ENCODE data around the gene SYT1. TPM values are rescaled to one million over a fixed set of nuclear protein-coding genes. Genes with fewer than 3 reads are reported as not detected.

The SYT1 gene
- total RNA-seq, 3 donors from 2014 or later (not counting 1 experiment from before 2014, with no cell fraction given) = not detected

- no peak overlapping the region for H3K27ac ChIP-seq (ENCODE audit: low read length)
- no peaks in the 10 kb centered on the region for H3K27me3 ChIP-seq (ENCODE audit: control insufficient read depth, insufficient read depth, low read length)
- H3K27ac Mint-ChIP-seq = no peak overlapping the region
- peaks cover 7 to 9% of the 10 kb centered on the region in 2 donors for H3K9me3 Mint-ChIP-seq
- no peak overlapping the region for H3K4me3 ChIP-seq (ENCODE audit: low read length)
- no peaks in the 10 kb centered on the region for H3K27me3 Mint-ChIP-seq (ENCODE audit: low read depth in 2 of 2)
- ATAC-seq (no peak), DNase-seq (no peak)
- H3K4me1 Mint-ChIP-seq = no peaks in the 10 kb centered on the region
- H3K36me3 ChIP-seq (ENCODE audit: control insufficient read depth, insufficient read depth, low read length) = no peaks in the 10 kb centered on the region
- no peak for TF ChIP-seq CTCF (IDR thresholded peaks at IDR 0.05)
- no peak overlapping the region for H3K4me3 Mint-ChIP-seq
- H3K9me3 ChIP-seq (ENCODE audit: control insufficient read depth, insufficient read depth, low read length) = no peaks in the 10 kb centered on the region
- H3K36me3 Mint-ChIP-seq = no peaks in the 10 kb centered on the region
- intact Hi-C loops (cut with micrococcal nuclease) = no loop called here
- no peaks in the 10 kb centered on the region for H3K4me1 ChIP-seq (ENCODE audit: control insufficient read depth, insufficient read depth, low read length)
Observed at GRCh38 chr12:79067977-79068376, 203.4 kb downstream of the SYT1 start.

GRCh38 chr12:79069009-79069408, 204.4 kb downstream of the SYT1 start:
- Histone ChIP-seq H3K27ac (ENCODE audit: low read length) (no peak overlapping the region), H3K36me3 (ENCODE audit: control insufficient read depth, insufficient read depth, low read length) (no peaks in the 10 kb centered on the region), H3K27me3 (ENCODE audit: control insufficient read depth, insufficient read depth, low read length) (no peaks in the 10 kb centered on the region), H3K4me3 (ENCODE audit: low read length) (no peak overlapping the region), H3K4me1 (ENCODE audit: control insufficient read depth, insufficient read depth, low read length) (no peaks in the 10 kb centered on the region), H3K9me3 (ENCODE audit: control insufficient read depth, insufficient read depth, low read length) (no peaks in the 10 kb centered on the region)
- intact Hi-C loops (cut with micrococcal nuclease) = no loop called here
- DNase-seq = no peak
- Mint-ChIP-seq H3K27me3 (ENCODE audit: low read depth in 2 of 2) (no peaks in the 10 kb centered on the region), H3K36me3 (no peaks in the 10 kb centered on the region), H3K27ac (no peak overlapping the region), H3K9me3 (peaks cover 6% of the 10 kb centered on the region in 2 donors), H3K4me3 (no peak overlapping the region), H3K4me1 (no peaks in the 10 kb centered on the region)
- no peak for TF ChIP-seq CTCF (IDR thresholded peaks at IDR 0.05)
- no peak for ATAC-seq

GRCh38 chr12:79071498-79071897, 206.9 kb downstream of the SYT1 start:
- Mint-ChIP-seq H3K27me3 (ENCODE audit: low read depth in 2 of 2) (no peaks in the 10 kb centered on the region), H3K36me3 (peaks cover 6% of the 10 kb centered on the region), H3K4me3 (no peak overlapping the region), H3K4me1 (no peaks in the 10 kb centered on the region), H3K9me3 (peaks cover 5 to 6% of the 10 kb centered on the region in 2 donors), H3K27ac (no peak overlapping the region)
- Histone ChIP-seq H3K27me3 (ENCODE audit: control insufficient read depth, insufficient read depth, low read length) (no peaks in the 10 kb centered on the region), H3K4me1 (ENCODE audit: control insufficient read depth, insufficient read depth, low read length) (no peaks in the 10 kb centered on the region), H3K36me3 (ENCODE audit: control insufficient read depth, insufficient read depth, low read length) (no peaks in the 10 kb centered on the region), H3K27ac (ENCODE audit: low read length) (no peak overlapping the region), H3K4me3 (ENCODE audit: low read length) (no peak overlapping the region), H3K9me3 (ENCODE audit: control insufficient read depth, insufficient read depth, low read length) (no peaks in the 10 kb centered on the region)
- no peak for DNase-seq
- intact Hi-C loops (cut with micrococcal nuclease) = no loop called here
- no peak for ATAC-seq
- 100% methylated on average over 1 of the region's 1 CpG for WGBS (ENCODE audit: insufficient coverage)
- TF ChIP-seq CTCF (IDR thresholded peaks at IDR 0.05) = no peak

GRCh38 chr12:79073506-79073905, 208.9 kb downstream of the SYT1 start:
- Histone ChIP-seq H3K4me3 (ENCODE audit: low read length) (no peak overlapping the region), H3K27ac (ENCODE audit: low read length) (no peak overlapping the region), H3K4me1 (ENCODE audit: control insufficient read depth, insufficient read depth, low read length) (no peaks in the 10 kb centered on the region), H3K36me3 (ENCODE audit: control insufficient read depth, insufficient read depth, low read length) (no peaks in the 10 kb centered on the region), H3K9me3 (ENCODE audit: control insufficient read depth, insufficient read depth, low read length) (no peaks in the 10 kb centered on the region), H3K27me3 (ENCODE audit: control insufficient read depth, insufficient read depth, low read length) (no peaks in the 10 kb centered on the region)
- H3K9me3 Mint-ChIP-seq = peaks cover 5 to 10% of the 10 kb centered on the region in 2 donors
- no peaks in the 10 kb centered on the region for H3K4me1 Mint-ChIP-seq
- no peak overlapping the region for H3K4me3 Mint-ChIP-seq
- no peaks in the 10 kb centered on the region for H3K27me3 Mint-ChIP-seq (ENCODE audit: low read depth in 2 of 2)
- H3K27ac Mint-ChIP-seq = no peak overlapping the region
- peaks cover 6% of the 10 kb centered on the region for H3K36me3 Mint-ChIP-seq
- TF ChIP-seq CTCF (IDR thresholded peaks at IDR 0.05) = no peak
- no peak for DNase-seq
- ATAC-seq = no peak
- 92% methylated on average over 2 of the region's 2 CpGs for WGBS (ENCODE audit: insufficient coverage)
- intact Hi-C loops (cut with micrococcal nuclease) = no loop called here

All from natural killer cell (primary cell).